ENCODE results near the gene SLC35B1.

DNA sequence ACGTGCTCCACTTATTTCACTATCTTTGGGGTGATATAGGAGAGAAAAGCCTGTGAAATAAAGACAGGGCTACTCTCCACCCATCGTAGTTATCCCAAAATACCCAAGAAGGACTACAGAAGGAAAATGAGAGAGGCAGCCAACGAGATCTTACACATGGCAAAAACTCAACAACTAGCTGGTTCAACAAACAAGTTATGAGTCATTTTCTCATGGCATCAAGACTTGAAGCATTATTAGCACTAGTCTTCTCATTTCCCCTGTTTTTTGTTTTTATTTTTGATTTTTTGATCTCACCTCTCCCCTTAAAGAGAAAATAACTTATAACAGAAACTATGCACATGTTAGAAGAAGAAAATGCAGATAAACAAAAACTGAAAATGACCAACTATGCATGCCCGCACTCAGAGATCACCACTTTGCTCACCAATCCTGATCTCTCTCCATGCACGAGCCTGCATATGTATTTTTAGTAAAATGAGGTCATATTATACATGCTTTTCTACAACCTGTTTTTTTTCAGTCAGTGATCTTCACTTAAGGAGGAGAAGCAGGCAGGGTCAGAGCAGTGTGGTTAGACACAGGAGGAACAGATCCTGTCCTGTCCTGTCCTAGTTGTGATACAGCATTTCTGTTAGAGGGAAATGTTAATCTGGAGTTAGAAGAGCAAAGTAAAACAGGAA lies 33.4 kb upstream of the SLC35B1 start:
- TF ChIP-seq, protein P1, sequence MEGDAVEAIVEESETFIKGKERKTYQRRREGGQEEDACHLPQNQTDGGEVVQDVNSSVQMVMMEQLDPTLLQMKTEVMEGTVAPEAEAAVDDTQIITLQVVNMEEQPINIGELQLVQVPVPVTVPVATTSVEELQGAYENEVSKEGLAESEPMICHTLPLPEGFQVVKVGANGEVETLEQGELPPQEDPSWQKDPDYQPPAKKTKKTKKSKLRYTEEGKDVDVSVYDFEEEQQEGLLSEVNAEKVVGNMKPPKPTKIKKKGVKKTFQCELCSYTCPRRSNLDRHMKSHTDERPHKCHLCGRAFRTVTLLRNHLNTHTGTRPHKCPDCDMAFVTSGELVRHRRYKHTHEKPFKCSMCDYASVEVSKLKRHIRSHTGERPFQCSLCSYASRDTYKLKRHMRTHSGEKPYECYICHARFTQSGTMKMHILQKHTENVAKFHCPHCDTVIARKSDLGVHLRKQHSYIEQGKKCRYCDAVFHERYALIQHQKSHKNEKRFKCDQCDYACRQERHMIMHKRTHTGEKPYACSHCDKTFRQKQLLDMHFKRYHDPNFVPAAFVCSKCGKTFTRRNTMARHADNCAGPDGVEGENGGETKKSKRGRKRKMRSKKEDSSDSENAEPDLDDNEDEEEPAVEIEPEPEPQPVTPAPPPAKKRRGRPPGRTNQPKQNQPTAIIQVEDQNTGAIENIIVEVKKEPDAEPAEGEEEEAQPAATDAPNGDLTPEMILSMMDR (IDR thresholded peaks at IDR 0.05): no peak
- TF ChIP-seq REST (IDR thresholded peaks at IDR 0.05; ENCODE audit: insufficient read depth in 1 of 2, low read depth in 2 of 2, low read length in 1 of 2): no peak
- no peak for TF ChIP-seq TCF7L2 (IDR thresholded peaks at IDR 0.05; ENCODE audit: low read depth, low read length)

Data from Panc1 (cell line).